NCI-H1048 (cell line): Measurements from ENCODE around the gene TRIM49D2.
"Not testable (repeated sequence)": the region's sequence is repeated elsewhere in the genome, so short reads cannot be mapped to it uniquely, and the experiment has no call there.

ENCODE experiments used
- DNase-seq: peaks from one replicate; lab custom pipeline; 2025; lab: John Stamatoyannopoulos, UW

TRIM49D2 gene, protein sequence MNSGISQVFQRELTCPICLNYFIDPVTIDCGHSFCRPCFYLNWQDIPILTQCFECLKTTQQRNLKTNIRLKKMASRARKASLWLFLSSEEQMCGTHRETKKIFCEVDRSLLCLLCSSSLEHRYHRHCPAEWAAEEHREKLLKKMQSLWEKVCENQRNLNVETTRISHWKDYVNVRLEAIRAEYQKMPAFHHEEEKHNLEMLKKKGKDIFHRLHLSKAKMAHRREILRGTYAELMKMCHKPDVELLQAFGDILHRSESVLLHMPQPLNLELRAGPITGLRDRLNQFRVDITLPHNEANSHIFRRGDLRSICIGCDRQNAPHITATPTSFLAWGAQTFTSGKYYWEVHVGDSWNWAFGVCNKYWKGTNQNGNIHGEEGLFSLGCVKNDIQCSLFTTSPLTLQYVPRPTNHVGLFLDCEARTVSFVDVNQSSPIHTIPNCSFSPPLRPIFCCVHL

DNA sequence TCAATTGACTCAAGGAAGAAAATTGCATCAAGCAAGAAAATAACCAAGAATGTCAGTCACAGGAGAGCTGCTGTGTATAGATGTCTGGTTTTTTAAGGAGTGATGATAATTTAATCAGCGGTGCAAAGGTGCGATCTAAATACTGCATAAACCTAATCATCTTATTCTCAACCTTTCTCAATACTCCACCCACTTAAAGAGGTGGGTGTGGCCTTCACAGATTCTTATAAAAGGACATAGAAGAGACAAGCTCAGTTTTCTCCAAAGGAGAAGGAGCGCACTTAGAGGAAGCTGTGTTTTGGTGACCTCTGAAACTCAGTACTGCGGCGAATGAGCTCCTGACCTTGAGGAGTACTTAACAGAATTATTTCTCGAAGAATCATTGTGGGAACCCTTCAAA lies at the start of gene TRIM49D2:
Gene TRIM49D2 (plus strand): TSS at position 301 of the 400 bp plus-strand sequence. CDS start 2,698 bp downstream, outside the sequence.
- DNase-seq: not testable (repeated sequence)

DNA sequence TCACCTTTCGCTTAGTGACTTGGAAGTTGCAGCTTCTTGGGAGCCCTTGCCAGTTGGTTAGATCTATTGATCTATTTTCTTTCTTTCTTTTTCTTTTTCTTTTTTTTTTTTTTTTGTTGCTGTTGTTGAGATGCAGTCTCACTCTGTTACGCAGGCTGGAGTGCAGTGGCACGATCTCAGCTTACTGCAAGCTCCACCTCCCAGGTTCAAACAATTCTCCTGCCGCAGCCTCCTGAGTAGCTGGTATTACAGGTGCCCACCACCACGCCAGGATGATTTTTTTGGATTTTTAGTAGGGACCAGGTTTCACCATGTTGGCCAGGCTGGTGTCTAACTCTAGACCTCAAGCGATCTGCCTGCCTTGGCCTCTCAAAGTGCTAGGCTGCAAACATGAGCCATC lies 46.4 kb upstream of the TRIM49D2 start:
- not testable (repeated sequence) for DNase-seq

DNA sequence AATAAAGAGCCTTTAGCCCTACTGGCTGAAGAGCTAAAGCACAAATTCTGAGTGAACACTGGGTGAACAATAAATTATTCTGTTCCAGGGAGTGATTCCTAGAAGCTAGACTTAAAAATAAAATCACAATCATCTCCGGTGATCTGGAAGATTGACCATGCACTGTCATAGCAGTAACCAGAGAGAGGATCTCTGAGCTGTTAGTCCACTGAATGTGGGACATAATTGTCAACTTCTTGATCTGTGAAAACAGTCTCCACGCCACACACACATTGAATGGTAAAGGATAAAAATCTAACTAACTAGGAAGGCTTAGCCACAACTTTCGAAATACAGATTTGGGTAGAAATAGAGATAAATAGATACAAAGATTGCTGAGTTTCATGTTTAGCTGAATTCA lies 30.6 kb upstream of the TRIM49D2 start:
- DNase-seq: not testable (repeated sequence)

DNA sequence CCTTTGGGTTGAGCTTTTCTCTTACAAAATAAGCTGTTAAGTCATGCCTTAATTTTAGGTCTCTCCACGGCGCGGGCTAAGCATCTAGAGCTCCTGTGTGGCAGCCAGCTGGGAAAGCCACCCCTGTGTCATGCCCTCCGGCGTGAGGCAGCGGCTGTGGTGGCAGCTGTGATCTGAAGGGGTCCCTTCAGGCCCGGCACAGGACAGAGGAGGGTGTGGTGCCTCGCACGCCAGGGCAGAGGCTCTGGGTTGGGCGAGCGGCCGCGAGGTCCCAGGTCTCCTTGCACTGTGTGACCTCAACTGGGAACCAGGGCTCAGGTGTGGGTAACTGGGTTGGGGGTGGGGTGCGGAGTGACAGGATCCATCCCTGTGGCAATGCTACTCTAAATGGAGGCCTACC lies 23.1 kb upstream of the TRIM49D2 start:
- DNase-seq: not testable (repeated sequence)

DNA sequence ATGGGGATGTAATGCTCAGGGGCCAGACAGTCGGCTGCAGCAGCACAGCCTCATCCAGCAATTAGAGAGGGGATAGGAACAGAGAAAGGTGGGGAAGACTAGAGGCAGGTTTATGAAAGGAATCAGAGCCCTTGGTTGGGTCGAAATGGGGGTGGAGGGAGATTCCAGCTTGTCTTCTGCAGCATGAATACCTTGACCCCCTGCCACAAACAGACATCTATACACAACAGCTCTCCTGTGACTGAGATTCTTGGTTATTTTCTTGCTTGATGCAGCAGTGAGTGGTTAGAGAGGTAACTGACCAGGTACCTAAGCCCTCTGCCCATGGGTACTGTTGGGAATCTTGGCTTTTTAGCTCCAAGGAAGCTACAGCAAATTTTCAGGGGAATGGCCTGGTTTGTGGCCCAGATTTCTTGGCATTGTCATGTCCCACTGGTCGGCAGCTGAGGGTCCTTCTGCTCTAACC lies 1.6 kb upstream of the TRIM49D2 start, which contains the start of gene TRIM49D1:
Gene TRIM49D1 (minus strand): TSS at position 51 of the 466 bp plus-strand sequence. CDS start 4,535 bp downstream, outside the sequence.
- DNase-seq: no peak

DNA sequence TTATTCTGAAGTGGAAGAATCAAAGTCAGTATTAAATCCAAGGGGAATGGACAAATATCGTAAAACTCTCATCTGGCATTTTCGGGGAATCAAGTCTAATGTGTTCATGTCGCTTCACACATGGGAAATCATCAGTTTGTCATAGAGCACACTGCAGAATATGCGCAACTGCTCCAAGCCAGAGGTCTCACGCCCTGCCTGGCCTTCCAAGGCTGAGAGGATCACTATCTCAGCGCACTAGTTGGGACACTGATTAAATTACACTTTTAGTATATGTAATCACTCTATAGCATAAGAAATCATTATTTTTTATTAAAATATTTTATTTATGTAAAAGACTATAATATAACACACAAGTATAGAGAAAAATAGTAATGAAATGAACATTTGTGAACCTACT lies 37.0 kb downstream of the TRIM49D2 start:
- not testable (repeated sequence) for DNase-seq

DNA sequence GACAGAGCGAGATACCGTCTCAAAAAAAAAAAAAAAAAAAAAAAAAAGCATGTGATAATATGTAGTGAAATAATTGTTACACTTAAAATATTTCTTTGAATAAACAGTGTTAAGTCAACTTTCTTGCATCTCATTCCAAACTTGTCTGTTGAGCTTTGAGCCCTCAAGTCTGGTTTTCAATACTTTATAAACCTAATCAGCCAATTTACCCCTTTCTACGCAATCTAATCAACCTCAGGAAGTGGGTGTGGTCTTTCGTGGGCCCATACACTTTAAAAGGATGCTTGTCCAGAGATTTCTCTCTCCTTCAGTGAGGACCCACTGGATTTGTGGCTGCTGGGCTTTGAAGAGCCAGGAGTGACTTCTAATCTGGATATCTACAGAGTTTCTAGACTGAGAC lies 41.9 kb downstream of the TRIM49D2 start, which contains the start of gene TRIM64:
Gene TRIM64 (plus strand): TSS at position 301 of the 400 bp plus-strand sequence. CDS start 2,467 bp downstream, outside the sequence.
- not testable (repeated sequence) for DNase-seq
